Fibroblast of villous mesenchyme (primary cell): Measurements from ENCODE around the gene SEMA3F. TPM values are rescaled to one million over a fixed set of nuclear protein-coding genes. Genes with fewer than 3 reads are reported as not detected.

Experiments used
- DNase-seq: peaks from one replicate; pipeline ENCODE4 v3.0.0-alpha.2; 2010; ENCODE audit warnings: low read depth
- H3K4me3 ChIP-seq: 2 replicates; pipeline ENCODE4 v1.5.1; 2011; ENCODE audit warnings: low read depth, mild to moderate bottlenecking, low read length
- CTCF ChIP-seq: IDR thresholded peaks from 2 replicates; pipeline ENCODE4 v1.5.1; 2012; ENCODE audit warnings: low read depth, mild to moderate bottlenecking, low read length; ENCODE audit not compliant: insufficient read depth
- total RNA-seq: library from RNA; depleted of rRNA; stranded (reverse); fragments of >200 nt; gene quantifications from 2 replicates; pipeline ENCODE4 v1.2.3, GENCODE V29; 2012

Gene SEMA3F
- total RNA-seq, 1 donor, result 0.86 TPM

DNA sequence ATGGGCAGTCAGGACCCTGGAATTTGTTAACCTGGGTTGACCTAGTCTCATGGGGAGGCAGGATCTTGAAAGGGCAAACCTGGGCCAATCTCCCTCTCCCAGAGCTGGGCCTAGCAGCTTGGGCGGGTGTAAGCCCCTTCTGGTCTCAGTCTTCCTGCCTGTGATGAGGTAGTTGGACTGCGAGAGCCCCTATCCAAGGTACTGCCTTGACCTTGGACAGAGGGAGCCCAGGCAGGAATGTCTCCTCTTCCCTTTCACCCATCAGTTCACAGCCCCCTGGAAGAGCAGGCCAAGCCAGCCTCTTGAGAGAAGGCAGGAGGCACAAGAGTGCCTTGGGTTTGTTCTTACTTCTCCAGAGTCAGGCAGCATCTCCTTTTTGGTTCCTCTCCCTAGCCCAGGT is 24.7 kb upstream of the SEMA3F start:
- no peak for TF ChIP-seq CTCF
- no peak for DNase-seq
- no peak overlapping the region for H3K4me3 ChIP-seq

DNA sequence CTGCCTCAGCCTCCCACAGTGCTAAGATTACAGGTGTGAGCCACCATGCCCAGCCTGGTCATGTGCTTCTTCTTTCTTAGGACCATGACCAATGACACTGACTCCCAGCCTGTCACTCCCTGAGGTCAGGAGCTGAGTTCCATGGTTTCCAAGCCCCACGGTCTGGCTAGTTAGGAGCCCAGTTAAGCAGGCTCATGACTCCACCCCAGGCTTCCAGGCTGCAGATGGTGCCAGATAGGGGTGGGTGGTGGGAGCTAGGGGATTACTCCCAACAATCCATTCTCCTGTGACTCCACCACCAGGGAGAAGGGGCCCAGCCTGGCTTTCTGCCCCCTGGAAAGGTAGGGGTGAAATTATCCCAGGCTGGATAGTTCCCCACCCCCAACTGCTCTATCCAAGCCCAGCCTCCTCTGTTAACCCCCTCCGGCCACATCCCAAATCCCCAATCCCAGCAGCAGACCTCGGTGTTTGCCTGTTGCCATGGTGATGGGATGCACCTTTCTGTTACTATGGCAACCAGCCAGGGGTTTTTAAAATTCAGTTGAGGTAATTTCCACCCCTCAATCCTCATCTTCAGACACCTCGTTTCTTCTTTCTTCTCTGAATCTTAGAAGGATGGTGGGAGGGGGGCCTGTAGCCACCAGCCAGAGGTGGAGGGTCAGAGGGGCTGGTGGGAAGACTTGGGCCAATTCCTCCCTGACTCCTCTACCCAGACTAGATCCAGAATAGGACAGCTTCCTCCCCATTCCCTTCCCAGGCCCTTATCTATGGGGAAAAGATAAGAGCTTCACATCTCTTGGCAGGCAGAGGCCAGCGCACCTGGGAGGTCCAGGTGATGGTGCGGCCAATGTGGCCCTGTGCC is 22.5 kb upstream of the SEMA3F start:
- no peak overlapping the region for H3K4me3 ChIP-seq
- DNase-seq, result no peak
- TF ChIP-seq CTCF, result no peak

- no peak for TF ChIP-seq CTCF
- no peak overlapping the region for H3K4me3 ChIP-seq
- DNase-seq, result no peak
These were observed 21.9 kb upstream of the SEMA3F start for GRCh38 chr3:50133283-50133615.

DNA sequence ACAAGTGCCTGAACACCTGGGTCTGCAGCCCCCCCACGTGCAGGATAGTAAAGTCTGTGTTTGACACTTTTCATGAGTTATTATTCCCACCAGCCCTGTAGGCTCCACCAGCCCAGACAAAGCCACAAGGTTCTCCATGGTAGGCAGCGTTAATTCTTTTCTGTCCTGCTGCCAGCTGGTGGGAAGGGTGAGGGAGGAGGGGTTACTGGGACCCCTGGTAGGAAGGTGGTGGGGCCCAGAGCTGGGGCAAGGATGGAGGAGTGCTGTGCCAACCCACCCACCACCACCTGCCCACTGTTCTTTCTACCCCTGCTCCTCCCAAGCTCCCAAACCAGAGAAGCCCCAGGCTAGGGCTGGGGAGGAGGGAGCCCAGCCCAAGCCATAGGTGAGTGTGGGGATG is 20.8 kb upstream of the SEMA3F start:
- no peak for DNase-seq
- no peak for TF ChIP-seq CTCF
- no peak overlapping the region for H3K4me3 ChIP-seq

- no peak for DNase-seq
- no peak for TF ChIP-seq CTCF
- no peak overlapping the region for H3K4me3 ChIP-seq
These were observed 19.2 kb upstream of the SEMA3F start for GRCh38 chr3:50135964-50136363.

DNA sequence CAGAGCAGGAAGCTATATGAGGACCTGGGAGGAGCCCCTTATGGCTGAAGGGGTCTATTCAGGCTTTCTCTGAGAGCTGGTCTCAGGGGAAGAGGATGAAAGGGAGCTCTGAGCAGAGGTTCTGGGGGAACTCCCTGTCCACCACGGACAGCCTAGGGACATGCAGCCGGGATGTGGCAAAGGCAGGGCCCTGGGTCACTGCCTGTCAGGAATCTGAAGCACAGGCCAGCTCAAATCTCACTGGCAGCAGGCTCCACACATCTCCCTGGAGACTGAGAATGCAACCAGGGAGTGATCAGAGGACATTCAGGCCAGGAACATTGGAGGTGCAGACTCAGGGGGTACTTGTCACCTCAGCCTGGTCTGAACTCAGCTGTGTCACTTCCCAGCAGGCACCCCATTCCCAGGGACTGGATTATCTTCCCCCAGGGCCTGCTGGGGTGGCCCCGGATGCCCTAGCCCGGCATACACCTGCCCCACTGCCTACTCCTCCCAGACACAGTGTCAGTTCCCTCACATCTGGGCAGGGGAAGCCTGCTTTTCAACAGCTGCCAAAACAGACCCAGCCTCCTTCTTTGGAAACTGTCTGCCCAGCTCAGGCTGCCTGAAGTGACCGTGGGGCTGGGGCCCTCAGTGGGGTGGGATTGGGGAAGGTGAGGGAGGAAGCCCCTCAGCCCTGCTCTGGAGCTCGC is 18.3 kb upstream of the SEMA3F start:
- TF ChIP-seq CTCF, result no peak
- H3K4me3 ChIP-seq, result no peak overlapping the region
- no peak for DNase-seq

DNA sequence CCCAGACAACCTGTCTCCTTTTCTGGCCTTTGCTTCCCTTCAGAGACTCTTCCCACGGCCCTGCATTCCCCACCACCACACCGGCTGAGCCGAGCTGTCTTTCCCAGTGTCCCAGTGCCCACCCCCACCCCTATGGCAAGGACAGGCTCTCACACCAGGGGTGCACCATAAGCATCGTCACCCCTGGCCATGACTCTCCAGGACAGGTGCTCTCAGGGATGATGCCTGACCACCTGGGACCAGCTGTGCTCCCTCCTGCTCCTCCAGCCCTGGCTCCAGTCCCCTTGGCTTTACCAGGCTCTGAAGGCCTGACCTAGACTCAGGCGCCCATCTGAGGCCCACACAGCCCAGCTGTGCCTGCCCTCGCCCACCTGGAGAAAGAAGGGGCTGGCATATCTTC is 17.6 kb upstream of the SEMA3F start:
- TF ChIP-seq CTCF, result no peak
- no peak overlapping the region for H3K4me3 ChIP-seq
- DNase-seq, result no peak
